ENCODE measurements around the gene ABHD16A.
"Not testable (repeated sequence)": the region's sequence is repeated elsewhere in the genome, so short reads cannot be mapped to it uniquely, and the experiment has no call there.

The ABHD16A gene

DNA sequence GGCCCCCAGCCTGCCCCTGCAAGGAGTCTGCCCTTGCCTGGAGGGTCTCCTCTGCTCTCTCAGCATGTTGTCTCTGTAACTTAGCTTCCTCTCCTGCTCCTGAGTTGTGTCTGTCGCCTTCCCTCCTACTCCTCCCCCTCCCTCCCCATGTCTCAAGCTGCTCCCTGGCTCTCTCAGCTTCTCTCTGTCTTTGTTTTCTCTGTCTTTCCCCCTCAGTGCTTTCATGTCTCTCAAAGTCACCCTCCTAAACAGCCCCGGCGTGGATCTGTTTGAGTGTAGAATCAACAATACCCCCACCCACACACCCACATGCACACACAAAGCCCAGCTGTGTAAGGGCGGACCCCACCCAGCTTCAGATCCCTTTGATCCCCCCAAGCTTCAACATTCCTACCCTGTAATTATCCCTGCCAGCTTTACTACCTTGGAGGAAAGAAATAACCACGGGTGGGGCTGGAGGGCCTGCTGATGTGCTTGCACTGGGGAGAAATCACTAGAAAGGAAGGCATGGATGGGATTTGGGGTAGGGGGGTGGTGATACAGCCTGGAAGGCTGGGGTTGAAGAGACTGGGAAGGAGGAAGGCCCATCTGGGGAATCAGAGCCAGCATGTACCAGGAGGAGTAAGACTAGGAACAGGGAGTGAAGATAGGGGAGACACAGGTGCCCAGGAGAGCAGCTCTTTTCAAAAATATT is 11.0 kb upstream of the ABHD16A start:
- no peak for DNase-seq (ENCODE audit: low read depth)

DNA sequence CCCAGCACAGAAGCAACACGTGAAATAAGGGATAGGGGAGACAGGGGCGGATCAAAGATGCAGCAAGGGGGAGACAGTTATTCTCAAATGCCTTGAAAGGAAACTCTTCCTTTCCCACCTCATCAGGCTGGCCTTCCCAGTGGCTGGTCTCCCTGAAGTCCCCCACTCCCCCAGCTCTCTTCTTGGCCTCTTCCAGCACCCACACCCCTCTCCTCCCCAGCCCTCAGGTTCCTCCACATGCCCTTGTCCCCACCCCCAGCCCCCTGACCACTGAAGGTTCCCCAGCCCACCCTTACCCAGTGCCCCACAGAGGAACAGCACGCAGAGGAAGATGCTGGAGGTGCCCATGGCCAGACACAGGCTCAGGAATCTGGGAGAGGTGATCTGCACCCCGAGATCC is 10.3 kb upstream of the ABHD16A start:
- no peak for DNase-seq (ENCODE audit: low read depth)

DNA sequence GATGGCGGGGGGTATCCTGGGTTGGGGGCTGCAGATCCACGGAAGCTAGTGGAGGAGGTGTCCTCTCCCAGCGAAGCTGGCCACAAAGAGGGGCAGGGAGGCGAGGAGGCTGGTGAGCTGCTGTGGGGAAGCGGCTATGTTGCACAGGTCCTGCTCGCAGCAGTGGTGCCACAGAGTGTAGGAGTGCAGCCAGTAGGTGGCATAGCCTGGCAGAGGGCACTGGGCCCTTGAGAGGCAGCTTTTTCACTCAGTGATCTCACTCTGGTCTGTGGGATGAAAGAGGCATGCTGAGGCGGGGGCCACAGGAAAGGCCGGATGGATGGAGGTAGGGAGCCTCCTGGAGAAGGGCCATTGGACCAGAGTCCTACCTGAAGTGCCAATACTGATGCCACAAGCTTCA is 9.2 kb upstream of the ABHD16A start:
- no peak for DNase-seq (ENCODE audit: low read depth)

DNA sequence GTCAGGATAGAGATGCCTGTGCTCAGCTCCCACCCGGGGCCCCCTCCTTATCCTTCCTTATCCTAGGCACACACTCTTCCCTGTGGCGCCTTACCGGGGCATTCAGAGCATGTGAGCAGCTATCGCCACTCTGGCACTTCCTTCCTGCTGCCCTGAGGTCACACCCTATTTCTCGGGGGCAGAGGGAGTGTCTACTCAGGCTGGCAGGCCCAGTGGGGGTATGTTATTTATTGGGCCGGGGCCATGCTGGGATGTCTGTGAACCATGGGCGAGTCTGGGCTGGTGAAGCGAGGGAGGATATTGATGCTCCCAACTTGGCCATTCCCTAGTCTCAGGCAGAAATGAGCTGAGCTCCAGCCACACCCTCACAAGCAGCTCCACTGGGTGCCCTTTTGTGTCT is 8.1 kb upstream of the ABHD16A start:
- no peak for DNase-seq (ENCODE audit: low read depth)

GRCh38 chr6:31710523-31711219 is 7.5 kb upstream of the ABHD16A start:
- DNase-seq (ENCODE audit: low read depth) = no peak

DNA sequence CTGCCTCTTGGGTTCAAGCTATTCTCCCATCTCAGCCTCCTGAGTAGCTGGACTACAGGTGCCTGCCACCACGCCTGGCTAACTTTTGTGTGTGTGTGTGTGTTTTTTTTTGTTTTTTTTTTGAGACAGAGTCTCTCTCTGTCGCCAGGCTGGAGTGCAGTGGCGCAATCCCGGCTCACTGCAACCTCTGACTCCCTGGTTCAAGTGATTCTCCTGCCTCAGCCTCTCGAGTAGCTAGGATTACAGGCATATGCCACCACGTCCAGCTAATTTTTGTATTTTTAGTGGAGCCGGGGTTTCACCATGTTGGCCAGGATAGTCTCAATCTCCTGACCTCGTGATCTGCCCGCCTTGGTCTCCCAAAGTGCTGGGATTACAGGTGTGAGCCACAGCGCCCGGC is 6.0 kb upstream of the ABHD16A start:
- not testable (repeated sequence) for DNase-seq (ENCODE audit: low read depth)

DNA sequence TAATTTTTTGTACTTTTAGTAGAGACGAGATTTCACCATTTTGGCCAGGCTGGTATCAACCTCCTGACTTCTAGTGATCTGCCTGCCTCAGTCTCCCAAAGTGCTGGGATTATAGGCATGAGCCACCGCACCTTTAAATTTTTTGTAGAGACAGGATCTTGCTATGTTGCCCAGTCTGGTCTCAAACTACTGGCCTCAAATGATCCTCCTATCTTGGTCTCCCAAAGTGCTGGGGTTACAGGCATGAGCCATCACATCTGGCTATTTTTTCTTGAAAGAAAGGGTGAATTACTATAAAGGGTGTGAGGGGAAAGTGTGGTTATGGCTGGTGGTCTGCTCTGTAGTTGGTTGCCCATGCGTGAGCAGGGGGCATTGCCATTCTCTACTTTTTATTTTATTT is 5.1 kb upstream of the ABHD16A start:
- DNase-seq (ENCODE audit: low read depth) = no peak

GRCh38 chr6:31707701-31708100 is 4.6 kb upstream of the ABHD16A start:
- no peak for DNase-seq (ENCODE audit: low read depth)

- no peak for DNase-seq (ENCODE audit: low read depth)
These were observed 3.5 kb upstream of the ABHD16A start, which contains the start of gene LY6G6F for GRCh38 chr6:31706599-31706998. LY6G6F (plus strand) TSS chr6:31706866; CDS start chr6:31706907, 41 bp downstream.

GRCh38 chr6:31705931-31706330 is 2.8 kb upstream of the ABHD16A start:
- no peak for DNase-seq (ENCODE audit: low read depth)

DNA sequence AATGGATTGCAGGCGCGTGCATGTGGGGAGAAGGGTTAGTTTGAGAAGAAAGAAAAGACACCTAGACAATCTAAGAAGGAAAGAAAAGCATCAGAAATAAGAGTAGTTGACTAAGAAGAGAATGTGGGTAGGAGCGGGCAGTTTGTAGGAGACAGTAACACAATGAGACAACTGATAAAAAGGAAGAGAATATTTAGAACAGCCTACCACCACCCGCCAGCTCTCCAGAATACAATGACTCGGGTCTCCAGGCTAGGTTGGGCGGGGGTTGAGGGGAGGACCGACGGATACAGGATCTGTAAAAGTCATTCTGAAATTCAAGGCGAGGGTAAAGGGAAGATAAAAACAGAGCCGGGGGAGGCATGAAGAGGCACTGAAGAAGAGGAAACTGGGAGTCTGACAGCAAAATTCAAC is 712 bp downstream of the ABHD16A start:
- DNase-seq (ENCODE audit: low read depth) = no peak

DNA sequence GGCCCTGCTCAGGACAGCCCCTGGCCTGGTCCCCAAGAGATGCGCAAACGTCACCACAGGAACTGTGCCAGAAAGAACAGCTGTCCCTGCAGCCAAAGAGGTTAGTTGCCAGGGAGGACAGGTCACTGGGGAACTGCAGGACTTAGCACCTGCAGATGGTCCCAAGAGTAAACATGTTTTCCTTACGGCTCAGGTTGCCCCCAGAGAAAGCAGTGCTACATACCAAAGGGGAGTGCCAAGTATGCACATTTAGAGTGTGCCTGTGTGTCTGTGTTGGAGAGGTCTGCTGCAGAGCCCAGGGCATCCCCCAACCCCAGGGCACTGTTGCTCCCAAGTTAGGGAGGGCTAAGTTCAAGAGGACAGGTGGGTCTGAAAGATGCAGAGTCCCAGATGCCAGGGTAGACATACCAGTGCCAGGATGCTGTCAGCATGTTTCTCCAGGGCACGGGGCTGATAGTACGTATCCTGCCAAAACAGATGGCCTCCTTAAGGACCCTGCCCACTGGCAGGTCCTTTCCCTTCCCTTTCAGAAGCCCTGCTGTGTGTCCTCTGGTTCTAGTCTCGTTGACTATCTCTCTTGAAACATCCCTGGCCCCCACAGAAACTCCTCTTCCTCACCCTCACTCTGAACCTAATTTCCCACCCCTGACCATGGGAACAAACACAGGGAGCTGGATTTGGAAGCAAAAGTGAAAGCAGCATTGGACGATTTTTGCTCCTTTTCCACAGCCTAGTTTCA is 1.3 kb downstream of the ABHD16A start:
- DNase-seq (ENCODE audit: low read depth) = no peak

- DNase-seq (ENCODE audit: low read depth) = no peak
These were observed 2.3 kb downstream of the ABHD16A start for GRCh38 chr6:31700740-31701401.

GRCh38 chr6:31697555-31697954 is 5.6 kb downstream of the ABHD16A start:
- no peak for DNase-seq (ENCODE audit: low read depth)

DNA sequence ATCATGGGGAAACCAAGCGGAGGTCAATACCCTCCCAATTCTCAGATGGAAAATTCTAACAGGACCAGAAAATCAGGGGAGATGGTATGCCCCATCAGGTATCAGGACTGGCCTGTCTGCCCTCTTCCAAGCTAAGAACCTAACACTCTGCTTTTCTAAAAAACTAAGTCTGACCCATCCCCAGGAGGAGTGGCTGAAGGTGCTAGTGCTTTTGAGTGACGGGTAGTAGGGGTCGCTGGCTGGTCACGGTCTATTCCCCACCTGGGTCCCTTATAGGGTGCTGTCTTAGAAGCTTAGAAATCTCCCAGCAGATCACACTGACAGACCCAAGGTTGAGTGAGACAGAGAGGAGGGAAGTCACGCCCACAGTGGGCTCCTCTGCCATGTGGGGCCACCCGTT is 9.6 kb downstream of the ABHD16A start:
- DNase-seq (ENCODE audit: low read depth) = no peak

GRCh38 chr6:31692886-31693285 is 10.2 kb downstream of the ABHD16A start:
- no peak for DNase-seq (ENCODE audit: low read depth)

- no peak for DNase-seq (ENCODE audit: low read depth)
These were observed 10.8 kb downstream of the ABHD16A start for GRCh38 chr6:31692353-31692752.

- DNase-seq (ENCODE audit: low read depth) = no peak
These were observed 11.5 kb downstream of the ABHD16A start for GRCh38 chr6:31691564-31692108.

DNA sequence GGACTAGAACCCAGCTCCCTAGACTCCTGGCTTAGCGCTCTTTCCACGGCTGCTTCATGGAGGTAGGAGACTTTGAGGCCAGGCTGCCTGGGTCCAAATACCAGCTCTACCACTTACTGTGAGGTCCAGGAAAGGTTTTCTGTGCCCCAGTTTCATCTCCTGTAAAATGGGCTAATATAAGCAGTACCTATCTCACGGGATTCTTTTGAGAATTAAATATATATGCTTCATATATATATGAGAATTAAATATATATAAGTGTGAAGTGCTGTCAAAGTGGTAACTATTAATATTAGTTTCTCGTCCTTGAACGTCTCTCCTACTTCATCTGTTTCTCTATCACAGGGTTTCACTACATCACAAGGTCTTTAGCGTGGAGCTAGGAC is 12.1 kb downstream of the ABHD16A start:
- no peak for DNase-seq (ENCODE audit: low read depth)

DNA sequence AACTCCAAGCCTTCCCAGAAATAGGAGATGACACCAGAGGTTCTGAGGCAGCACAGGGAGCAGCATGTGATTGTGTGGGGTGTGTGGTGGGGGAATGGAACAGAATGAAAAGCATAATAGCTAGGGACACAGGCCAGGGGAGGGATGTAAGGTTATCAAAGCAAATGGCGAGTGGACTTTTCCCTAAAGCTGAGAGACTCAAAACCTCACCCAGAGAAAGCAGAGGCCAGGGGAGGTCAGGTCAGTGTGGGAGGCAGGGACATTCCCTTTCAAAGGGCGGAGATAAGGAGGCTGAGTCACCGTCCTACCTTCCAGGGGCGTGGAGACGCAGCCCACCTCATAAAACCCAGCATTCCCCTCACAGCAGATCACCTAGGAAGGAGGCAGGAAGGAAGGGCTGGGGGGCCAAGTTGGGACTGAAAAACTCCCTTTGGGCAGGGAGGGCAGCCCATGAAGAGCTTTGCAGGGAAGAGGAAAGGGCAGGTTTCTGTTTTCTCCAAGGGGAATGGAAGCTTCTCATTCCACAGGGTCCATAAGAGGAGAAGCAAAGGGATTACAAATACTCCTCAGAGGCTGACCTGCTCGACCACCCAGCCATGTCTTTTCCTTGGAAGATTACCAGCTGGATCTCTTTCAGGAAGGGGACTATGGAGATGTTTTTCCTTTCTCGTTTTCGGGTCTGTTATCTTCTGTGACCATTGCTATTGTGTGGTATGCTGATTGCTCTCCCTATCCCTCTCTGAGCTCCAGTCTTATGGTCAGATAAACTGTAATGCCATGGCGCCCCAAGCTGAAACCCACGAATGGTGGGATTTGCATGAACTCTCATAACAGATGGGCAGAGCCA is 12.7 kb downstream of the ABHD16A start:
- DNase-seq (ENCODE audit: low read depth) = no peak

Data from fibroblast of gingiva (primary cell).